Measurements from ENCODE around the gene INPP5B.
"Not testable (repeated sequence)": the region's sequence is repeated elsewhere in the genome, so short reads cannot be mapped to it uniquely, and the experiment has no call there.

INPP5B gene

DNA sequence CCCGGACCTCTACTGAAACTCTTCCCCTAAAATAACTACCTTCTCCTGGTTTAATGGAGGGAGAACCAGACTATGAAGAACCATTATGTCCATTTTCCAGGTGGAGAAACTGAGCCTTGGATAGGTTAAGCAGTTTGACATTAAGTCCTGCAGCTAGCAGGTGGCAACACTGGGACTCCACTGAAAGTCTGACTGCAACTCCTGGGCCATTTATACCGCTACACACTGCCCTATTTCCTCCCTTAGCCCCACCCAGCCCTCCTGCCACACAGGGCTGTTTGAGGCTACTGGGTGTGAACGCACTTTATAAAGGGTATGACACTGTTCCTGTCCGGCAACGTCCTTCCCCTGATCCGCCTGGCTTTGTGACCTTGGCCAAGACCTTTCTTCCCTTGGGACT is 511 bp upstream of the INPP5B start:
- no peak for DNase-seq

DNA sequence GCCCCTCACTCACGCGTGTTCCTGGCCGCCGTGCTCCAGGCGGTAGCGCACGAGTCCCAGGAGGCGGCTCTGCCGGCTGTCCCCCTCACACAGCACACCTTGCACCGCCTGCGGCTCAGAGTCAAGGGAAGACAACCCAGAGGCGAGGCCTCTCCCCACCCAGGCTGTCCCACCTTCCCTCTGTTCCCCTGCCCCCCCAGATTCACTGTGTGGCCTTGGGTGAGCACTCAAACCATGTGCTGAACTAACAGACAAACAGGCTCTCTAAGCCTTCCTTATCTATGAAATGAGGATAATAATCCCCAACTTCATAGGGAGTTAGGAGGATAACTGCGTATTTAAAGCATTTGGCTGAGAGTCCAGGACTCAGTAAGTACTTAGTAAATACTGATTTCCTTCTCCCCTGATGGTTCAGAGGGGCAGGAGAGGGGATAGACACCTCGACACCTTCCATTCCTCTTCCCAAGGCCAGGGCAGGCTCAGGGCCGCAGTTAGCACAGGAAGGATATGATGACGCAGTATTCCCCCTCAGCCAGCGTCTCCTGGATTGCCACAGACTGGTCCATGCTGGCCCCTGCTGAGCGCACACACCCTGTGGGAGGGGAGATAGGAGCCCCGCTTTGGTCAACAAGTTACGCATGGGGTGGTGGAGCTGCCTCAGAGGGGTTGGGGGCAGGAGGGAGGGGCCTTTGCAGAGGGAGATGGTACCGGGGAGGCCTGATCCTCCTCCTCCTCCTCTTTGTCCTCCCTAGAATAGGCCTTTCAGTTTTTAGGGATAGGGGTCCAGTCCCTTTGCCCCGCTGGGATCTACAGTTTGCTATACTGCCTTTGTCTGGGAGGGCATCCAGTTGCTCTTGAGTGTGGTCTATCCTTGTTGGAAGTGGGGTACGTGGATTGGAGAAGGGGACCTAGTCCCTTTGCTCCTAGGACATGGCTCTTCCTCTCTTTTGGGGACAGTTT is 830 bp downstream of the INPP5B start:
- DNase-seq: no peak

DNA sequence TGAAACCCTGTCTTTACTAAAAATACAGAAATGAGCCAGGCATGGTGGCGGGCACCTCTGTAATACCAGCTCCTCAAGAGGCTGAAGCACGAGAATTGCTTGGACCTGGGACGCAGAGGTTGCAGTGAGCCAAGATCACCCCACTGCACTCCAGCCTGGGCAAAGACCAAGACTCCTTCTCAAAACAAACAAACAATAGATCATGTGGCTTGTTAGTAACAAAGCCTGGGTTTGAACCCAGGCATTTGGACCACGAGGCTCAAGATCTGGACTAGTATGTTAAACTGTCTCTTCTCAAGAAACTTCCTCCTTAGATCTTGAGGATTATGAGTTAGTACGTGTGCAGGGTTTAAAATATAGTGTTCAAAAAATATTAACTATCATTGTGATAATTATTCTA is 1.6 kb downstream of the INPP5B start:
- DNase-seq: no peak

DNA sequence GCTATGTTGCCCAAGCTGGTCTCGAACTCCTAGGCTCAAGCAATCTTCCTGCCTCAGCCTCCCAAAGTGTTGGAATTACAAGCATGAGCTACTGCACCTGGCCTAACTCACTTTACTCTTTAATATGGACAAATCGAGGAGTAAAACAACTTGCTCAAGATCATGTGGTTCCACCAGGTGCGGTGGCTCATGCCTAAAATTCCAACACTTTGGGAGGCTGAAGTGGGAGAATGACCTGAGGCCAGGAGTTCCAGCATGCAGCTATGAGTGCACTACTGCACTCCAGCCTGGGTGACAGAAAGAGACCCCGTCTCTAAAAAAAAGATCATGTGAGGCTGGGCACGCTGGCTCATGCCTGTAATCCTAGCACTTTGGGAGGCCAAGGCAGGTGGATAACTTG is 2.0 kb downstream of the INPP5B start:
- no peak for DNase-seq

DNA sequence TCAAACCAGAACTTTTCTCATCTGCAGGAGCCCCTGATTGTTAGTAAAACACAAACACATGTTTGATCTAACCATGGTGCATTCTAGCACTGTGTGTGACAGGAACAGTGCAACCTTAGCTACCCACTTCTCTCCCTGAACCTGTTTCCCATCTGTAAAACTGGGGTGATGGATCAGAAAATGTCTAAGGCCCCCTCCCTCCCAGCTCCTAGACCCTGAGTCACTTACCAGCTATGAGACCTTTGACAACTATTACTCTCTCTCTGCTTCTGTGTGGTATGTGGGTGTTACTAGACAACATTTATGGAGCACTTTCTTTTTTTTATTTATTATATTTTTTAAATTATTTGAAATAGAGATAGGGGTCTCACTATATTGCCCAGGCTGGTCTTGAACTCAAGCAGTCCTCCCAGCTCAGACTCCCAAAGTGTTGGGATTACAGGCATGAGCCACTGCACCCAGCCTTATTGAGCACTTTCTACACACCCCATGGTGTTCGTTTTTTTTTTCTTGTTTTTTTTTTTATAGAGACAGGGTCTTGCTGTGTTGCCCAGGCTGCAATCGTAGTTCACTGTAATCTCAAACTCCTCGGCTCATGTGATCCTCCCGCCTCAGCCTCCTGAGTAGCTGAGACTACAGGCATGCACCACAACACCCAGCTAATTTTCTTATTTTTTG is 2.6 kb downstream of the INPP5B start:
- no peak for DNase-seq

DNA sequence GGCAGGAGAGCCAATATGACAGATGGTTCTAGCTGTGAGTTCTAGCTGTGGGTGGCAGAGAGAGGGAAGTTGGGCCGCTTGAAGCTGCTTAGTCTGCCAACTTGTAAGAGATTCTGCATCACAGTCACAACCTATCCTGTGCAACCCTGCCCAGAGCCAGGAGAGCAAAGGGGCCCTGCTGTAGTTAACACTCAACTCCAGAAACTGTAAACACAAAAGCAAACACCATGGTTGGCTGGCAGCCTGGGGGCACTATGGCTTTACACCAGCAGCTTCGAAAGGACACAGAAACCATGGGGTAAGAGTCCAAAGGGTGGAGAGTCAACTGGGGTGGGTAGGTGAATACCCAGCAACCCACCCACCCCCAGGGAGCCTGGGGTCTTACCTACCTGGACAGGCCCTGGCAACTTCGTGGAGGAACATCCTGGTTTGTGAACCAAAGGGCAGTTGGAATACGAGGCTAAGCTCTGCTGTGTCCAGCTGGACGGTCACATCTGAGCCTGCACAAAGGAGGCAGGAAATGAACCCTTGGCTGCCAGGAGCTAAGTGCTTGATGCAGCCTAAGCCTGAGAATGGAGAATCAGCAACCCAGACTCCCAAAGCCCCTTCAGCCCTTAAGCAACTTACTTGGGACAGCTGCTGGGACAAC is 6.4 kb downstream of the INPP5B start:
- no peak for DNase-seq

DNA sequence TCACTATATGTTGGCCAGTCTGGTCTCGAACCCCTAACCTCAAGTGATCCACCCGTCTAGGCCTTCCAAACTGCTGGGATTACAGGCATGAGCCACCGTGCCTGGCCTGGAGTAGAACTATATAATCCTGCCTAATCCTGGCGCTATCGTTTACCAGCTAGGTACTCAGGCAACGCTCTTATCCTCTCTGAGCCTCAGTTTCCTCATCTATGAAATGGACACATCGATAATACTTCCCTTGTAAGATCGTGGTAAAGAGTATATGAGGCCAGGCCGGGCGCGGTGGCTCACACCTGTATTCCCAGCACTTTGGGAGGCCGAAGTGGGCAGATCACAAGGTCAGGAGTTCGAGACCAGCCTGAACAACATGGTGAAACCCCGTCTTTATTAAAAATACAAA is 10.1 kb downstream of the INPP5B start:
- DNase-seq: not testable (repeated sequence)

DNA sequence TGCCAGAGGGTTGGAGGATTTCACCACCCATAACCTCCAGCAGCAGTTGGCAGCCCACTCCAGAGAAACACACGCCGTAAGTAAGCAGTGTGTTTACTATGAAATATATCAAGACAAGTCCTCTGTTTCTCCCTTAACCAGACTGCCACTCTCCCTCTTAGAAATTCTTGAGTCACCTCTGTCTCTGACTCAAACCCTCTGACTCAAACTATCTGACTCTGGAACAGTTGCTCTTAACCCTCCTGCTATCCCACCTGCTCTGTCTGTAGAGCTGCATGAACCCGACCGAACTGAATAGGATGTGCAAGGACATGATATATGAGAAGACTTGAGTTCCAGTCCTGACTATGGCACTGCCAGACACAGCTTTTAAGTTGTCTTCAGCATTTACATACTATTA is 14.1 kb downstream of the INPP5B start:
- DNase-seq: no peak

DNA sequence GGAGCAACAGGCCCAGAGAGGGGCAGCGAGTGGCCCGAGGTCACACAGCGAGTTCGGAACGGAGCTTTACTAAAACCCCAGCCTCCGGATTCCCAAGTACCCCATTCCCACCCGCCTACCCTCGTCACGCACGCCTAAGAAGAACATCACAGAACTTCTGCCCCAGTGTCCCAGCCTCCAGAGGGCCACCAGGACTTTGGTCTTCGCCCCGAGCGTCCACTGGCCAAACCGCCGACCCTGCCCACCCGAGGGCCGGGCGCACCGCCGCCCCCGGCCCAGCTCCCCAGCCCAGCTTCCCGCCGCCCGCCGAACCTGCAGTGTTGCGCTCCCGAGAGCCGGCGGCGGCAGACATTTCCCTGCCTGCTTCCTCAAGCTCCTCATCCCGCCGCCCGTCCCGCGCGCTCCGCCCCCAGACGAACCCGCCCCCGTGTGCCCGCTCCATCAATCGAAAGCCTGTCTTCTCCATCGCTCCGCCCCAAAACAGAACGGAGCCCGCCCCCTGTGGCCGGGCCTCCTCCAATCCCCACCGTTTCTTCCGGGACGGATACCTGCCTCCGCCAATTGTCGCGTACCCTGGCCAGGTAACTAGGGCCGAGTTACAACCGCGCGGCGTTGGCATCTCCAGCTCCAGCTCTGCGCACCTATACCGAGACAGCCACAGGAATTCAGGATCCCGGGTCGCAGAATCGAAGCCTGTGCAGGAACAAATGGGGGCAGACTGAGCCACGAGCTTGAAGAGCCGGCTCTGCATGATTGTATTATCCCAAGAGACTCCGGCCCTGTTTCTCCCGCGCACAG is 15.3 kb downstream of the INPP5B start:
- DNase-seq: peak; percentile 96

DNA sequence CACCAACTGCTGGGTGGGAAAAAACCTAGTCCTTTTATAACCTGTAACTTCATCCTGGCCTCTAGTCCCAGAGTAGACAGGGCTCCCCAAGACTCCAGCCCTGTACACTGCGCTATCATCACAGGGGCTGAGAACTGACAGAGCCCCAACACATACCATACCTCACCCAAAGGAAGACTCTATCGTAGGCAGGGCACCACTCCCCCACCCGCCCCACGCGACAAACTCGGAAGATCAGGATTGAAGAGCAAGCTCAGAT is 15.8 kb downstream of the INPP5B start:
- DNase-seq: no peak

DNA sequence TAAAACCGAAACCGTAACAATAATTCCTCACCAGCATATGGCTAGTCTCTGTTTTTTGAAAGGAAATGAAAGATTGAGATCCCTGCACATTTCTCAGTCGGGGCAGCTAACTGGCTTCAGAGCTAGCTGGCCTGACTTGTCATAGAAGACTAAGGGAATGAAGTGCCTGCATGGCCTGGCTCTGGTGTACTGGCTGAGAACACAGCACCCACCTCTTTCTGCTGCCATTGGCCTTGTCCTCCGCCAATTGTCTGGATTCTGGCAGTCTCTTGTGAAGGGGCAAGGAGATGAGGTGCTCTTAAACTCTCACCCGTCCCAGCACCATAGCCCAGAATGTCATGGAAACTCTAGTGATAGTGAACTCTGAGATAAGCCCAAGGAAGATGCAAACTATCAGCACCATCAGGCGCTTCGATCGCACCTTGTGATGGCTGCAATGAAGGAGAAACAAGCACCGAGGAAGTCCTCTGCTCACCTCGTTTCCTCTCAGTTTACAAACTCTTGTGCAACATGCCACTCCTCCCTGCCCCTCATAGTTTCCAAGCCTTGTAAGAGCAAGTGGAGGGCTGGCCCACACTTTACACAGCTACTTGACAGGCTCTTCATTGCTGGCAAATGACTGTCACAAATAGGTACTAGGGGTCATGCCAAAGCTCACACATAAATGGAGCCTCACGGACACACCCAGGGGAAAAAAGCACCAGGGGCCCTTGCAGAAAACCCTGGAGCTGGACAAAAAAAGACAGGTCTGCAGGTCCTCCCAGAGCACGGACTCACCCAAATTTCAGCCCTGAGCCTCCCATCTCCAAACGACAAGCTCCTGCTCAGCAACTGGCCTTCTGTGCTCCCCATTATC is 16.4 kb downstream of the INPP5B start:
- DNase-seq: no peak

DNA sequence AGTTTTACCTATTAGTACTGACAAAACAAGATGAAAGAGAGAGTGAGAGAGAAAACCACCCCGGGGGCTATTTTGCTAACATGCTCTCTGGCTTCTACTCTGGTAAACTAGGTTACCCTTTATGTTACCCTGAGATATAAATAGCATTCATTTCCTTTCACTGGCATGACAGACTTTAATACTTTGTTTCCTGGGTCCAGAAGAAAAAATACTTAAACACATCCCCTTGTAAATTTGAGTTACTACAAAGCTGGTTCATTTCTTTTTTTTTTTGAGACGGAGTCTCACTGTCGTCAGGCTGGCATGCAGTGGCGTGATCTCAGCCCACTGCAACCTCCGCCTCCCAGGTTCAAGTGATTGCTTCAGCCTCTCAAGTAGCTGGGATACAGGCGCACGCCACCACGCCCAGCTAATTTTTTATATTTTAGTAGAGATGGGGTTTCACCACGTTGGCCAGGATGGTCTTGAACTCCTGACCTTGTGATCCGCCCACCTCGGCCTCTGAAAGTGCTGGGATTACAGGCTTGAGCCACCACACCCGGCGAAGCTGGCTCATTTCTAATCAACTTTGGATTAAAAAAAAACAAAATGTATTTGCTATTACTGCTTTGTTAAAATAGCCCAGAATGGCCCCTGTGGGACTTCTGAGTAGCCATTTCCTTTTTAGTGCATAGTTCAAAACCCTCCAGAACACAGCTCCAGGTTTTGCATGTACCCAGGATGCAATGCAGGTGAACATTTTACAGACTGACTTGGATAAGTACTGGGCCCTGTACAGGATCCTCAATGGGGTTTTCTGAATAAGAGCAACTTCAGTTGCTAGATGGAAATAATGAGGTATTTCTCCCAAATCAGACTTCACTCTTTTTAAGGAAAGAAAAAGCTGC is 20.6 kb downstream of the INPP5B start:
- no peak for DNase-seq

DNA sequence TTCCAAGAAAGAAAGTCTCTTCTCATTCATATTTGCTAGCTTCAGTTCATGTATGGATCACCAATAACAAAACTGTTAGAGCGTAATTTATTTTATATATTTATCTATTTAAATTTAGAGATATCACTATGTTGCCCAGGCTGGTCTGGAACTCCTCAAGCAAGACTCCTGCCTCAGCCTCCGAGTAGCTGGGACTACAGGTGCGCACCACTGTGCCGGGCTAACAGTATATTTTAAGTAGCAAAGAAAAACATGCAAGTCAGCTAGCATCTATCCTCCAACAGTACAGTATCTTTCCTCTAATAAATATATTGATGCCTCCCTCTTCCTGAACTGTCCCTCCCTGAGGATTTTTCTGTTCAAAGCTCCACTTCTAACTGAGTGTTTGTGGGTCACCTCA is 21.5 kb downstream of the INPP5B start:
- DNase-seq: no peak

DNA sequence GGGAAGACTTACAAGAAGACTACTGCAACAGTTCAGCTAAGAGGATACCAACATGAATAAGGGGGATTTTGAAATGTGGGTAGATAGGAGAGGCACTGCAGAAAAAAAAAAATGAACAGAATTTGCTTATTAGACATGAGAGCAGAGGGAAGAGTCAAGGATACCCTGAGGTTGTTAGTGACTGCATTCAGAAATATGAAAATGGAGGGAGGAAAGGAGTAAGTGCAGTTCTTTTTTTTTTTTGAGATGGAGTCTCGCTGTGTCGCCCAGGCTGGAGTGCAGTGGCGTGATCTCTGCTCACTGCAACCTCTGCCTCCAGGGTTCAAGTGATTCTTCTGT is 23.3 kb downstream of the INPP5B start:
- no peak for DNase-seq

DNA sequence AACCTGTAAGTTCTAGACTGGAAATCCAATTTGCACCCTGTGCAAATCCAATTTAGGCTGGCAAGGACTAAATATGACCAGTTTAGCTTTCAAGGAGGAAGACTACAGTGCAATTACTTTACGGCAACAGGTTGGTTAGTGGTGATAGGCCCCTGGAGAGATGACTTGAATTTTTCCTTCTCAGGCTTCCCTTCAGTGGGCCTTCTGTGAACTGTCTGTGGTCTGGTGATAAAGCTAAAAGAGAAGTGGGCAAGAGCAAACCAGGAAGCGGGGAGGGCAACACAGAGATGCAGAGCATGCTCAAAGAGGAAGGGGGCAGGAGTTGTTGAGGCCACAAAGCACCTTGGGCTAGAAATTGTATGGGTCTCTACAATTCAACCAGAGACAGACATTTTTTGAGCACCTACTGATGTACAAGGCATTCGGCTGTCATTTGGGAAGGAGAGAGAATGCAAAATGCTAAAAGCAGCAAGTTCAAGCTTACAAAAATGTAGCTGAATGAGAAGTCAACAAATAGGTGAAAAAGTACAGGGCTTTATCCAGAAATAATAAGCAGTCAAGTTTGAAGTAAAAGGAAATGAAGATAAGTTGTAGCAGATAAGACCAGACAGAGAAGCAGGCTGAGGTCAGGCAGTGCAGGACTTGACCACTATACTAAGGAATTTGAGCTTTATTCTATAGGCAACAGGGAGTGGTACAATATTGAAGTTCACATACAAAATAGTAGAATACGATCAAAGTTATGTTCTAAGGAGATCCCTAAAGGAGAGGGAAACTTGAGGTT is 23.9 kb downstream of the INPP5B start:
- DNase-seq: no peak

DNA sequence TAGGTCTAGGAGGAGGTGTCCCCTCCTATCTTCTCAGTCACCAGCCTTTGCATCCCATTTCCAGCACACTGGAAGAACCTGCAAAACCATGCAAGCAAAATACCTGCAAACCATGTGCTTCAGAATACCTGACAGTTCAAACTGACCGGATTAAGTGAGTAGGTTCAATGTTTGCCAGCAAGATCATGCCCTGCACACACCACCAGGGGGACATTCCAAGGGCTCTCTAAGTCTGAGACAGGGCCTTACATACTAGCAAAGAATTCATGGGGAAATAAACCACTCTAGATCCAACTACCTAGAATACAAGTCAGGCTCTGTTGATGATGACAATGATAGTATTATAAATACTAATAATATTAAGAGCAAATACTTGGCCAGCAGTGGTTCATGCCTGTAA is 27.6 kb downstream of the INPP5B start:
- no peak for DNase-seq

DNA sequence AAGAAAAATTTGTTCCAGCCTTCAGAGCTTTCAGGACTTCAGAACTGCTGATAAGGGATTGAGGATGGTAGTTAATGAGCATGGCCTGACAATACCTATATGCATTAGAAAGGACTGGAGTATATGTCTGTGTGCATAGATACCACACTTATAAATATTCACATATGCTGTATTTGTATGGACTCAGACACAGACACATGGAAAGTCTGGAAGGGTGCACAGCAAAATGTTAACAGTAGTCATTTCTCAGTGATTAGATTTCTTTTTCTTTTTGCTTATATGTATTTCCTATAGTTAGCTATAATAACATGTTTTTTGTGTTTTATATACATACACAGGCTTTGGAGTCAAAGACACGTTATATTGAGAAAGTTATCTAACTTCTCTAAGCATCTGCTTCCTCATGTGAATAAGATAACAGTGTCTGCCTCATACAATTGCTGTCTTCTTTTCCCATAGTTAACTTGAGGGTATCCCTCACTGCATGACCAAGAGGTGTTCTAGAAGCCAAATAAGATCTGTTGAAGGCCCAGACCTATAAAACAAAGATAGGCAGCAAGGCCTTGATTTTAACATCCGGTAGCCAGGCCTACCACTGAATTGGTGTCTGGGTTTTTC is 31.3 kb downstream of the INPP5B start:
- no peak for DNase-seq

DNA sequence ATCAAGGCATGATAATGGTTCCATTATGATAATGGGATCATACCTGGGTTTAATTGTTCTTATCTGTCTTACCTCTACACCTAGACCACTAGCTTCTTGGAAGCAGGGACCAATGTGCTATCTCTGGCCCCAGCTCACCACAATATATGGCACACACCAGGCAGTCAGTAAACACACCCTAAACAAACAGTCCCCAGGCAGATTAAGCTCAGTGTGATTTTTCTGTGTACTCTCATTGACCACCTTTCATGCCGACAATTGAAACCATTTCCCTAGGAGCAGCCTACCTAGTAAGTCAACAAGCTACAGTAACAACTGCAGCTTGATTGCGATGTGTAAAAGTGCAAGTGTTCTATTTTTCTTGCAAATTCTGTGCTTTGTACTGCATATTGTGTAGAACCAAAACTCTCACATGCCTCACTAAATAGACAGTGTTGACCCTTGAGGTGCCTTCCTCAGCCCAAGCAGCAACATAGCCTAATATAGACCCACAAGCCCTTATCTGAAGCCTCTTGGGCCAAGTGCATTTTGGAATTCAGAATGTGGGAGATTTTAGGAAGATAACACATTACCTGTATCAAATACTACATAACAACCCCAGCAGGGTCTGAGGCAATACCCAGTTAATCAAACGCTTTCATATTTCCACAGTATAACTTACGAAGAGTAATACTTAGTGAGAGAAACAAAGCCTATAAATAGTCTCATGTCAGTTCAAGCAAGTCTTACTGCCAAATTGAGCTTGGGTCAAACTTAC is 32.0 kb downstream of the INPP5B start:
- DNase-seq: no peak

DNA sequence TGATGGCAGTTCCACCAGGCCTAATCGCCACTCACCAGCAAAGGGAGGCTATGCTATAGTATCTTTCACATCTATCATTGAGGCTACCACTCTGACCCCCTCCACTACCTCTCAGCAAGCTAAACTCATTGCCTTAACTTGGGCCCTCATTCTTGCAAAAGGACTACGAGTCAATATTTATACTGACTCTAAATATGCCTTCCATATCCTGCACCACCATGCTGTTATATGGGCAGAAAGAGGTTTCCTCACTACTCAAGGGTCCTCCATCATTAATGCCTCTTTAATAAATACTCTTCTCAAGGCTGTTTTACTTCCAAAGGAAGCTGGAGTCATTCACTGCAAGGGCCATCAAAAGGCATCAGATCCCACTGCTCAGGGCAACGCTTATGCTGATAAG is 35.4 kb downstream of the INPP5B start:
- not testable (repeated sequence) for DNase-seq

Data from CD4-positive, alpha-beta T cell treated with Interleukin-12 subunit alpha and Interleukin-12 subunit beta, for 1 hour (primary cell).